ENCODE data around the gene PPARA. TPM values are rescaled to one million over a fixed set of nuclear protein-coding genes. Genes with fewer than 3 reads are reported as not detected.

The PPARA gene
- total RNA-seq, 2 experiments from 2014 or later = 9.1 to 11.8 TPM

GRCh38 chr22:46251266-46251665 is 100.9 kb downstream of the PPARA start:
- no peaks in the 10 kb centered on the region for H3K27me3 Mint-ChIP-seq
- CTCF ChIA-PET = interaction anchor here (1.5 to 3.4 kb wide), 2 partner anchors 129 to 245 kb away, joined by 3 to 9 read pairs; no protein-coding TSS in a partner anchor
- DNase-seq (no peak), ATAC-seq (no peak)
- peak overlapping the region; percentile 90 for H3K27ac Mint-ChIP-seq
- peak overlapping the region; percentile 81 for H3K4me3 Mint-ChIP-seq
- TF ChIP-seq CTCF (IDR thresholded peaks at IDR 0.05) = no peak
- intact Hi-C loops (cut with micrococcal nuclease) = no loop called here
- H3K4me1 Mint-ChIP-seq (ENCODE audit: low read depth) = peaks cover 25% of the 10 kb centered on the region
- no peaks in the 10 kb centered on the region for H3K9me3 Mint-ChIP-seq
- POLR2A ChIA-PET = interaction anchor here (1.4 to 2.0 kb wide), 3 partner anchors 13 to 83 kb away, joined by 3 to 7 read pairs (median 5); partner anchors contain the start of gene TTC38
- peaks cover 4% of the 10 kb centered on the region for H3K36me3 Mint-ChIP-seq (ENCODE audit: low read depth)

- no peak for DNase-seq
- Mint-ChIP-seq H3K36me3 (ENCODE audit: low read depth) (peaks cover 4% of the 10 kb centered on the region), H3K4me3 (peak overlapping the region; percentile 81), H3K27me3 (no peaks in the 10 kb centered on the region), H3K9me3 (no peaks in the 10 kb centered on the region), H3K27ac (no peak overlapping the region), H3K4me1 (ENCODE audit: low read depth) (peaks cover 25% of the 10 kb centered on the region)
- no peak for ATAC-seq
- intact Hi-C loops (cut with micrococcal nuclease) = no loop called here
- ChIA-PET POLR2A (interaction anchor here (0.7 to 1.4 kb wide), 2 partner anchors 83 to 101 kb away, joined by 3 read pairs; no protein-coding TSS in a partner anchor), CTCF (interaction anchor here (1.1 to 3.4 kb wide), 3 partner anchors 63 to 246 kb away, joined by 3 to 9 read pairs (median 4); no protein-coding TSS in a partner anchor)
- no peak for TF ChIP-seq CTCF (IDR thresholded peaks at IDR 0.05)
Observed at GRCh38 chr22:46251816-46252380, 101.6 kb downstream of the PPARA start.

GRCh38 chr22:46256358-46256958 is 106.1 kb downstream of the PPARA start:
- Mint-ChIP-seq H3K9me3 (no peaks in the 10 kb centered on the region), H3K27me3 (peaks cover 23% of the 10 kb centered on the region), H3K27ac (no peak overlapping the region), H3K36me3 (ENCODE audit: low read depth) (peaks cover 4% of the 10 kb centered on the region), H3K4me1 (ENCODE audit: low read depth) (peaks cover 15% of the 10 kb centered on the region), H3K4me3 (no peak overlapping the region)
- no peak for DNase-seq
- intact Hi-C loops (cut with micrococcal nuclease) = no loop called here
- no peak for ATAC-seq
- TF ChIP-seq CTCF (IDR thresholded peaks at IDR 0.05) = no peak
- CTCF ChIA-PET = interaction anchor here (1.4 kb wide), 1 partner anchor 250 kb away, joined by 3 read pairs; no protein-coding TSS in a partner anchor
- POLR2A ChIA-PET = no interaction called here

- Mint-ChIP-seq H3K9me3 (no peaks in the 10 kb centered on the region), H3K36me3 (ENCODE audit: low read depth) (peaks cover under 1% of the 10 kb centered on the region), H3K4me3 (no peak overlapping the region), H3K4me1 (ENCODE audit: low read depth) (peaks cover 7% of the 10 kb centered on the region), H3K27me3 (peaks cover 46% of the 10 kb centered on the region), H3K27ac (no peak overlapping the region)
- no peak for TF ChIP-seq CTCF (IDR thresholded peaks at IDR 0.05)
- POLR2A ChIA-PET = no interaction called here
- intact Hi-C loops (cut with micrococcal nuclease) = no loop called here
- CTCF ChIA-PET = no interaction called here
- DNase-seq (no peak), ATAC-seq (no peak)
Observed at GRCh38 chr22:46259374-46259773, 109.0 kb downstream of the PPARA start.

GRCh38 chr22:46260038-46260437 is 109.7 kb downstream of the PPARA start:
- no peak for ATAC-seq
- CTCF ChIA-PET = interaction anchor here (0.9 kb wide), 1 partner anchor 138 kb away, joined by 3 read pairs; no protein-coding TSS in a partner anchor

More at GRCh38 chr22:46260038-46260437, 109.7 kb downstream of the PPARA start:
- Mint-ChIP-seq H3K27me3 (peaks cover 47% of the 10 kb centered on the region), H3K4me3 (no peak overlapping the region), H3K9me3 (no peaks in the 10 kb centered on the region), H3K27ac (no peak overlapping the region), H3K36me3 (ENCODE audit: low read depth) (no peaks in the 10 kb centered on the region), H3K4me1 (ENCODE audit: low read depth) (peaks cover 4% of the 10 kb centered on the region)
- POLR2A ChIA-PET = no interaction called here
- no peak for TF ChIP-seq CTCF (IDR thresholded peaks at IDR 0.05)
- intact Hi-C loops (cut with micrococcal nuclease) = no loop called here
- DNase-seq = no peak

Measured in activated CD8-positive, alpha-beta T cell treated with anti-CD3 and anti-CD28 coated beads for 36 hours (primary cell).